Subcutaneous adipose tissue (tissue), 4 donors: Measurements from ENCODE around the gene STK17B. TPM values are rescaled to one million over a fixed set of nuclear protein-coding genes. Genes with fewer than 3 reads are reported as not detected.

Experiments
- CTCF ChIP-seq: fragments of 450-650 bp; IDR thresholded peaks from one replicate; pipeline ENCODE4 v1.5.1; 2016; ENCODE audit warnings: low read depth, mild to moderate bottlenecking, control low read depth, antibody characterized with exemption, moderate library complexity
- total RNA-seq, 4 donors: library from RNA; depleted of rRNA; stranded (reverse); fragments of >200 nt; gene quantifications; one replicate each; pipeline ENCODE4 v1.1.0, GENCODE V29; 2016

Gene STK17B
- 100 to 1,000 TPM in 2 of 4 donors, 10 to 100 TPM in 2; 49.0 to 109 (median 102) TPM for total RNA-seq

GRCh38 chr2:196171248-196171871, at the start of gene STK17B:
Gene STK17B, minus strand, starts transcription at chr2:196171578. Its CDS starts 8,195 bp downstream, at chr2:196163383.
- no peak for TF ChIP-seq CTCF

- TF ChIP-seq CTCF = no peak
Observed at GRCh38 chr2:196220671-196221070, 49.3 kb upstream of the STK17B start.

- no peak for TF ChIP-seq CTCF
Observed at GRCh38 chr2:196219671-196220070, 48.3 kb upstream of the STK17B start.

GRCh38 chr2:196218106-196218505, 46.7 kb upstream of the STK17B start:
- TF ChIP-seq CTCF = no peak

- no peak for TF ChIP-seq CTCF
Observed at GRCh38 chr2:196217116-196217515, 45.7 kb upstream of the STK17B start.

GRCh38 chr2:196215376-196215775, 44.0 kb upstream of the STK17B start:
- no peak for TF ChIP-seq CTCF

GRCh38 chr2:196214156-196214555, 42.8 kb upstream of the STK17B start:
- no peak for TF ChIP-seq CTCF
